ENCODE measurements around the gene MRPS34. TPM values are rescaled to one million over a fixed set of nuclear protein-coding genes. Genes with fewer than 3 reads are reported as not detected.

Gene MRPS34
- total and polyA plus RNA-seq, 10 of the 15 experiments (the other 5 are each of a cell fraction or from before 2014, with no cell fraction given), result 3.6 to 285 (median 147) TPM

GRCh38 chr16:1820096-1820945 lies 47.4 kb upstream of the MRPS34 start:
- BruUV-seq (replicated peaks), result no TSS peak
- in situ Hi-C loops (cut with MboI), result no loop called here
- whole genome bisulfite sequencing (ENCODE audit: insufficient coverage, insufficient replicate concordance, low lambda C conversion rate, missing lambda C conversion rate), result 80% methylated on average over 24 of the region's 25 CpGs
- no peak for DNase-seq (ENCODE audit: low read depth, low spot score)
- H3K36me3 ChIP-seq (ENCODE audit: control insufficient read depth in 2 of 2, insufficient read depth in 2 of 2, low read length in 1 of 2), result no peaks in the 10 kb centered on the region; a peak in 2 of 4 replicates
- no peak overlapping the region for H3K27ac ChIP-seq (ENCODE audit: control insufficient read depth, insufficient read depth)
- no peaks in the 10 kb centered on the region for H4K20me1 ChIP-seq (ENCODE audit: control insufficient read depth, insufficient read depth)
- ChIA-PET POLR2A (no interaction called here), CTCF (no interaction called here), SMC1A (ENCODE audit: uncharacterized antibody, unreplicated experiment) (no interaction called here), RAD21 (ENCODE audit: unreplicated experiment) (no interaction called here)
- no peak overlapping the region for H3K4me3 ChIP-seq
- H3K4me1 ChIP-seq (ENCODE audit: control insufficient read depth, insufficient read depth, low read length), result no peaks in the 10 kb centered on the region
- no peaks in the 10 kb centered on the region for H3K9me3 ChIP-seq (replicated peaks; ENCODE audit: control insufficient read depth, insufficient read depth, low read length)
- no peak for ATAC-seq
- H3K79me2 ChIP-seq (ENCODE audit: control insufficient read depth, insufficient read depth, low read length), result no peaks in the 10 kb centered on the region
- intact Hi-C loops (cut with micrococcal nuclease; ENCODE audit: unreplicated experiment), result no loop called here
- no peak for FAIRE-seq
- no peaks in the 10 kb centered on the region for H3K27me3 ChIP-seq (replicated peaks in 1 of 2; ENCODE audit: control insufficient read depth in 2 of 2, insufficient read depth in 2 of 2, low read length in 1 of 2)
- no peak overlapping the region for H3K9ac ChIP-seq (ENCODE audit: control insufficient read depth, insufficient read depth, low read length)
- no peak overlapping the region for H2AFZ ChIP-seq (ENCODE audit: control insufficient read depth, low read depth, low read length)
- TF ChIP-seq POLR2A (IDR thresholded peaks at IDR 0.05; ENCODE audit: low read depth, low read length) (0 out of 2 replicates have a peak, but pooled peaks have one; percentile 11), RAD51 (IDR thresholded peaks at IDR 0.05) (no peak)
- no peak overlapping the region for H3K4me2 ChIP-seq (ENCODE audit: control insufficient read depth, insufficient read depth)

- TF ChIP-seq KDM1A (IDR thresholded peaks at IDR 0.05; ENCODE audit: borderline replicate concordance), result no peak
- TF ChIP-seq MEF2B (IDR thresholded peaks at IDR 0.05; ENCODE audit: partially characterized antibody, poor library complexity, severe bottlenecking), result no peak
- no peak for TF ChIP-seq HCFC1 (IDR thresholded peaks at IDR 0.05; ENCODE audit: low read length)
- TF ChIP-seq ZNF592 (IDR thresholded peaks at IDR 0.05), result no peak
- TF ChIP-seq POLR2A (IDR thresholded peaks at IDR 0.05; ENCODE audit: low read depth, low read length), result no peak
- no peak for TF ChIP-seq WRNIP1 (IDR thresholded peaks at IDR 0.05; ENCODE audit: borderline replicate concordance, low read depth, low read length)
- no peak for TF ChIP-seq SREBF2 (IDR thresholded peaks at IDR 0.05; ENCODE audit: low read length)
- no peak for TF ChIP-seq MEF2A (IDR thresholded peaks at IDR 0.05; ENCODE audit: insufficient read depth, low read depth, low read length)
- no peak for TF ChIP-seq RAD51 (IDR thresholded peaks at IDR 0.05)
- ChIA-PET POLR2A (no interaction called here), CTCF (no interaction called here), RAD21 (ENCODE audit: unreplicated experiment) (no interaction called here), SMC1A (ENCODE audit: uncharacterized antibody, unreplicated experiment) (no interaction called here)
- WGBS (ENCODE audit: insufficient coverage, insufficient replicate concordance, low lambda C conversion rate, missing lambda C conversion rate), result 90% methylated on average over 15 of the region's 15 CpGs
- Histone ChIP-seq H3K36me3 (ENCODE audit: control insufficient read depth in 2 of 2, insufficient read depth in 2 of 2, low read length in 1 of 2) (no peaks in the 10 kb centered on the region; a peak in 2 of 4 replicates), H3K9ac (ENCODE audit: control insufficient read depth, insufficient read depth, low read length) (no peak overlapping the region), H3K4me3 (no peak overlapping the region), H2AFZ (ENCODE audit: control insufficient read depth, low read depth, low read length) (no peak overlapping the region), H3K4me1 (ENCODE audit: control insufficient read depth, insufficient read depth, low read length) (no peaks in the 10 kb centered on the region), H3K79me2 (ENCODE audit: control insufficient read depth, insufficient read depth, low read length) (no peaks in the 10 kb centered on the region), H3K9me3 (replicated peaks; ENCODE audit: control insufficient read depth, insufficient read depth, low read length) (no peaks in the 10 kb centered on the region), H4K20me1 (ENCODE audit: control insufficient read depth, insufficient read depth) (no peaks in the 10 kb centered on the region), H3K27ac (ENCODE audit: control insufficient read depth, insufficient read depth) (no peak overlapping the region), H3K4me2 (ENCODE audit: control insufficient read depth, insufficient read depth) (no peak overlapping the region), H3K27me3 (replicated peaks in 1 of 2; ENCODE audit: control insufficient read depth in 2 of 2, insufficient read depth in 2 of 2, low read length in 1 of 2) (no peaks in the 10 kb centered on the region)
- in situ Hi-C loops (cut with MboI), result no loop called here
- ATAC-seq, result no peak
- no peak for DNase-seq (ENCODE audit: low read depth, low spot score)
- BruUV-seq (replicated peaks), result no TSS peak
- intact Hi-C loops (cut with micrococcal nuclease; ENCODE audit: unreplicated experiment), result no loop called here
- FAIRE-seq, result no peak
These were observed 46.7 kb upstream of the MRPS34 start for GRCh38 chr16:1819611-1820010.

All from GM12878 (cell line).